Upper lobe of left lung (tissue), 6 donors: ENCODE measurements around the gene PRKCZ. TPM values are rescaled to one million over a fixed set of nuclear protein-coding genes. Genes with fewer than 3 reads are reported as not detected.
A peak's percentile ranks its signal among the peaks of the same experiment; 100 is the strongest.

Experiments used
- ATAC-seq, 2 donors: fragments of 200-7000 bp; cut with Tn5 transposase; one replicate each; pipeline ENCODE4 v1.9.1; 2022; ENCODE audit warnings: mild to moderate bottlenecking in 2 of 2, moderate library complexity in 2 of 2; ENCODE audit not compliant: low FRiP score in 2 of 2
- DNase-seq, 2 donors: peaks; one replicate each; pipeline ENCODE4 v3.0.0-alpha.2; 2019 to 2020
- H3K27ac ChIP-seq, 4 donors: fragments of 200-600 bp; sonication (generic); one replicate each; pipeline ENCODE4 v1.5.1; 2016 to 2019
- H3K27me3 ChIP-seq, 4 donors: fragments of 200-600 bp; sonication (generic); one replicate each; pipeline ENCODE4 v1.5.1; 2017 to 2019
- H3K36me3 ChIP-seq, 4 donors: fragments of 200-600 bp; sonication (generic); one replicate each; pipeline ENCODE4 v1.5.1; 2016 to 2019
- H3K4me1 ChIP-seq, 4 donors: fragments of 200-600 bp; sonication (generic); one replicate each; pipeline ENCODE4 v1.5.1; 2018 to 2019
- H3K4me3 ChIP-seq, 4 donors: fragments of 200-600 bp; sonication (generic); one replicate each; pipeline ENCODE4 v1.5.1; 2017 to 2019; ENCODE audit warnings: mild to moderate bottlenecking in 2 of 4, moderate library complexity in 1 of 4
- H3K9me3 ChIP-seq, 4 donors: fragments of 200-600 bp; sonication (generic); one replicate each; pipeline ENCODE4 v1.5.1; 2018 to 2019
- CTCF ChIP-seq, 6 experiments: fragments of 450-650 bp in 4 of 6; fragments of 200-600 bp in 2 of 6; sonication (generic) in 2 of 6; IDR thresholded peaks; one replicate each; pipeline ENCODE4 v1.5.1; 2016 to 2019; ENCODE audit warnings: antibody characterized with exemption in 6 of 6
- EP300 ChIP-seq, 4 donors: sonication (generic); formaldehyde crosslinking; IDR thresholded peaks; one replicate each; pipeline ENCODE4 v1.5.1; 2017; ENCODE audit warnings: antibody characterized with exemption in 4 of 4, control low read depth in 2 of 4
- POLR2A ChIP-seq, 4 donors: fragments of 450-650 bp; IDR thresholded peaks; one replicate each; pipeline ENCODE4 v1.5.1; 2016 to 2017; ENCODE audit warnings: antibody characterized with exemption in 4 of 4, mild to moderate bottlenecking in 2 of 4
- POLR2AphosphoS5 ChIP-seq, 2 donors: sonication (generic); formaldehyde crosslinking; IDR thresholded peaks; one replicate each; pipeline ENCODE4 v1.5.1; 2017; ENCODE audit warnings: antibody characterized with exemption in 2 of 2
- WGBS, 2 donors: methylation state at CpG; one replicate each; pipeline ENCODE4 v1.1.5; 2017 to 2018; 5-methylcytosine and 5-hydroxymethylcytosine counted together
- total RNA-seq, 6 donors: library from RNA; depleted of rRNA in 4 of 6; stranded (reverse); fragments of >200 nt in 4 of 6; gene quantifications; one replicate each; pipeline versions ENCODE4 v1.1.0 to v1.2.1, GENCODE V29; 2016 to 2021
- donor health status: DM: no; HTN: no; CAD: no; lungs with moderate emphysema.
- donor health status: DM: no; HTN: yes; CAD: no; lungs with severe emphysema.

The PRKCZ gene
- total RNA-seq, 6 donors from 2014 or later, result 107 to 169 (median 138) TPM

GRCh38 chr1:2196901-2197638, 146.9 kb downstream of the PRKCZ start:
- 90 to 91% methylated on average over 5 to 14 of the region's 17 CpGs for WGBS, 2 donors
- Histone ChIP-seq H3K27me3 (no peaks in the 10 kb centered on the region), H3K4me1 (peaks cover 34 to 63% (median 51%) of the 10 kb centered on the region in 4 donors), H3K4me3 (no peak overlapping the region), H3K9me3 (no peaks in the 10 kb centered on the region), H3K27ac (peak overlapping the region; percentile 3 to 94 (median 84)), H3K36me3 (no peaks in the 10 kb centered on the region)
- ATAC-seq (no peak), DNase-seq (peak in 1 of 2 donors; percentile 83)
- TF ChIP-seq POLR2A (IDR thresholded peaks at IDR 0.05), result no peak
- TF ChIP-seq CTCF (IDR thresholded peaks at IDR 0.05), result no peak
- TF ChIP-seq EP300 (IDR thresholded peaks at IDR 0.05), result no peak
- no peak for TF ChIP-seq POLR2AphosphoS5 (IDR thresholded peaks at IDR 0.05)

- Histone ChIP-seq H3K27ac (peak overlapping the region; percentile 79 to 94 (median 84)), H3K27me3 (no peaks in the 10 kb centered on the region), H3K4me1 (peaks cover 33 to 56% (median 45%) of the 10 kb centered on the region in 4 donors), H3K9me3 (no peaks in the 10 kb centered on the region), H3K36me3 (no peaks in the 10 kb centered on the region), H3K4me3 (no peak overlapping the region)
- no peak for TF ChIP-seq EP300 (IDR thresholded peaks at IDR 0.05)
- no peak for TF ChIP-seq POLR2A (IDR thresholded peaks at IDR 0.05)
- no peak for TF ChIP-seq CTCF (IDR thresholded peaks at IDR 0.05)
- no peak for TF ChIP-seq POLR2AphosphoS5 (IDR thresholded peaks at IDR 0.05)
- ATAC-seq (no peak), DNase-seq (peak in 1 of 2 donors; percentile 54)
- 77 to 93% methylated on average over 4 to 10 of the region's 10 CpGs for WGBS, 2 donors
Observed at GRCh38 chr1:2197707-2198165, 147.5 kb downstream of the PRKCZ start.

GRCh38 chr1:2198571-2198970, 148.4 kb downstream of the PRKCZ start:
- no peak for TF ChIP-seq EP300 (IDR thresholded peaks at IDR 0.05)
- no peak for TF ChIP-seq CTCF (IDR thresholded peaks at IDR 0.05)
- no peak for TF ChIP-seq POLR2A (IDR thresholded peaks at IDR 0.05)
- no peak for TF ChIP-seq POLR2AphosphoS5 (IDR thresholded peaks at IDR 0.05)
- 68 to 80% methylated on average over 1 to 7 of the region's 11 CpGs for WGBS, 2 donors
- Histone ChIP-seq H3K27ac (peak overlapping the region; percentile 79 to 89 (median 84)), H3K27me3 (no peaks in the 10 kb centered on the region), H3K9me3 (no peaks in the 10 kb centered on the region), H3K36me3 (no peaks in the 10 kb centered on the region), H3K4me3 (no peak overlapping the region), H3K4me1 (peaks cover 27 to 49% (median 37%) of the 10 kb centered on the region in 4 donors)
- ATAC-seq (no peak), DNase-seq (peak in 1 of 2 donors; percentile 79)

- DNase-seq, result peak; percentile 88 to 94
- H3K4me1 ChIP-seq, result peaks cover 26 to 49% (median 37%) of the 10 kb centered on the region in 4 donors
- H3K36me3 ChIP-seq, result no peaks in the 10 kb centered on the region
- WGBS, 2 donors, result 8 to 16% methylated on average over 15 to 24 of the region's 24 CpGs
- peak; percentile 87 to 93 for ATAC-seq
- H3K27ac ChIP-seq, result peak overlapping the region; percentile 79 to 89 (median 84)
- no peaks in the 10 kb centered on the region for H3K9me3 ChIP-seq
- TF ChIP-seq POLR2A (IDR thresholded peaks at IDR 0.05) (peak in 2 of 4 donors; percentile 74 to 76), CTCF (IDR thresholded peaks at IDR 0.05) (peak in 1 of 6 experiments; percentile 6), EP300 (IDR thresholded peaks at IDR 0.05) (no peak), POLR2AphosphoS5 (IDR thresholded peaks at IDR 0.05) (peak; percentile 80 to 89)
- H3K4me3 ChIP-seq, result peak overlapping the region in 3 of 4 donors; percentile 24 to 52 (median 51)
- H3K27me3 ChIP-seq, result no peaks in the 10 kb centered on the region
Observed at GRCh38 chr1:2199042-2199810, 149.0 kb downstream of the PRKCZ start.
